Effector CD8-positive, alpha-beta T cell (primary cell): ENCODE measurements around the gene CTXN1.
A peak's percentile ranks its signal among the peaks of the same experiment; 100 is the strongest.
"Not testable (repeated sequence)": the region's sequence is repeated elsewhere in the genome, so short reads cannot be mapped to it uniquely, and the experiment has no call there.

Source experiments
- DNase-seq: peaks from one replicate; lab custom pipeline; 2025; lab: John Stamatoyannopoulos, UW

Gene CTXN1

GRCh38 chr19:7947939-7948338, 22.0 kb upstream of the CTXN1 start:
- no peak for DNase-seq

- DNase-seq: peak; percentile 82
Measured at GRCh38 chr19:7944177-7944761, 18.3 kb upstream of the CTXN1 start.

DNA sequence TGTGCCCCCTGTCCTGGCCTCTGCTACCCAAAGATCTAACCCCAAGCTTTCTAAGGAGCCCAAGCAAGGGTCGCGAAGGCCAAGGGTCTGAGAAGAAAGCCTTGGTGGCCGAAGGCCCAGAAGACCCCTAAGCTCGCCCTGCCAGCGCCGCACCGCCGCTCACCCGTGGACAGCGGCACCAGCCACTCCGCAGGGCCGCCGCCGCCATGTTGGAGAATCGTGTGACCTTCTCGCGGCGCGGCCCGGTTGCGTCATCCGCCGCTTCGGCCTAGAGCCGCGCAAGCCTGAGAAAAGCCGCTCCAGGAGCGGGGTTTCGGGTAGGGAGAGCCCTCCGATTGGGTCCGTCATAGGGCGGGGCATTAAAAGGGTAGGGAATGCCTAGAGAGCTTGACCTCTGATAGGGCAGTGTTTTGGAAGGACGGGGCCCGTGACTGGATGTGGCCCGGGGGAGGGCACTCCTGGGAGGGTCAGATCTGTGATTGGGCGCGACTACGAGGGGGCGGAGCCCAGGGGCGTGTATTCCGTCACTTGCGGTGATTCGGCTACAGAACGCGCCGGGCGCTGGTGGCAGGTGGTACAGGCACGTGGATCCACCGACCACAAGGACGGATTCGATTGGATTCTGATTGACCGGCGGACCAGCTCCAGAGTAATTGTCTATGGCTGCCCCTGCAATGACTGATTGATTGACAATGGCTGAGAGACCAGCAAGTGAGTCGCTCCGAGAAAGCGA, 17.7 kb upstream of the CTXN1 start, which contains the start of gene TIMM44:
TIMM44 (minus strand) TSS at position 223 of the 733 bp plus-strand sequence; CDS start at position 208, 15 bp downstream.
- peak; percentile 97 for DNase-seq

GRCh38 chr19:7942981-7943443, 17.1 kb upstream of the CTXN1 start:
- no peak for DNase-seq

- DNase-seq: no peak
Measured at GRCh38 chr19:7941895-7942596, 16.1 kb upstream of the CTXN1 start.

DNA sequence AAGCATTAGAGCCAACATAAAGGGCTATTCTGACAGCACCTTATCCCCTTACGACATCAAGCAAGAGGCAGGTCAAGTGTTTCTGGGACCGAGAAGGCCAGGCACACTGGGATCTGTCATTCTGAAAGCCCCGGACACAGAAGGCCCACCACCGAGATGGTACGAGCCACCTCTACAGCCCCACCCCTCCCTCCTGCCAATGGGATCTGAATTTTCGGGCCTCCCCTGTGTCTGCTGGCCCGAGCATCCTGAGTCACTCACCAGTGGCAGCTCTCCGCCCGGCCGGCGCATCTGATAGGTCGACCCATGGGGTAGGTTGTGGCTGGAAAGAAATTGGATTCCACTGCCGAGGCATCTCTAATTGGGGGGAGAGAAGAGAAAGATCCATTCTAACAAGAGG, 14.9 kb upstream of the CTXN1 start:
- no peak for DNase-seq

- no peak for DNase-seq
Measured at GRCh38 chr19:7934766-7935165, 8.8 kb upstream of the CTXN1 start.

DNA sequence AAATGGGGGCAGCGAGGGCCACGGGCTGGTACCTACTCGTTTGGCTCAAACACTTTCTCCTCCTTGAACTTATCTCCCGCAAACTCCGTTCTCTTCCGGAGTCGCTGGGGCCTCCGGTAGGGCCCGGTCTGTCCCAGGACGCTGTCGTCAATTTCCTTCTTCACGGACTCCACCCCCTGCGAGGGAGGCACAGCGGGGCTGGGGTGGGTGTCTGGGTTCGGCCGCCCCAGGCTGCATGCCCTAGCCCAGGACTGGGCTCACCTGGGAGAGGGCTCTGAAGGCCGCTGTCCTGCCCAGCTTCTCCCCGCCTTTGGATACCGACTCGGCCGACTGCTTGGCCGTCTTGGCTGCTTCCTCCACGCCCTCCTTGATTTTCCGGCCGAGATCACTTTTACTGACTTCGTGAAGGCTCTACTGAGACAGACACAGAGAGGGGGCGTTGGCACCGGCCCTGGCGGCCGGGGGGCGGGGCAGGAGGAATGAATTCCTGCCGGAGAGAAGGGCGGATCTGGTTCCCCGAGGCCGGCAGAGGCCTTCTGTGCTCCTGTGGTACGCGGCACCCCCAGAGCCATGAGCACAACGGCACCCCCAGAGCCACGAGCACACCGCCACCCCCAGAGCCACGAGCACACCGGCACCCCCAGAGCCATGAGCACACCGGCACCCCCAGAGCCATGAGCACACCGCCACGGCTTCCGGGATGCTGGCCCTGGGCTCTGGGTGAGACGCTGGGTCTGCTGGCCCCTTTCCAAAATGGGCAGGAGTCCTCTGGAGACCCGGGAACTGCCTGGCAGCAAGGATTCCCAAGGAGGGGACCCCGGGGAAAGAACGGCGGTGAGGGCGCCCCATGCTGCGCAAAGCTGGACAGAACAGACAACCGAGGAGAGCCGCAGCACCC, 8.1 kb upstream of the CTXN1 start:
- no peak for DNase-seq

GRCh38 chr19:7933411-7933810, 7.5 kb upstream of the CTXN1 start:
- DNase-seq: no peak

DNA sequence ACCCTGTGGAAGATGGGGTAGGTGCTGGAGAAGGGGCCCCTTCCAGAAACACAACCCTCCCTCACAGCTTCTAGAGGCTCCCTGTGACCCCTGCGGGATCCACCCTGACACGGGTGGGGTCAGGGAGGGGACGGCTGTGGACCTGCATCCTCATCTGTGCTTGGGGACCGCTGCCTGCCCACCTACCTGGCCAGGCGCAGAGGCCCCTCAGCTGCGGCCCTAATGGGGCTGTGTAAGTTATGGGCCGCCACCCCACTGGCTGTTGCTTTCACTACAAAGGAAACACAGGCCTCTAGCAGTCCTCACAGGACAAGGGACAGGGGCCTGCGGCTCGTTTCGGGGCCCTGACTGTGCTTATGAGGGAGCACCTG, 7.0 kb upstream of the CTXN1 start:
- DNase-seq: no peak

- no peak for DNase-seq
Measured at GRCh38 chr19:7932276-7932929, 6.5 kb upstream of the CTXN1 start.

DNA sequence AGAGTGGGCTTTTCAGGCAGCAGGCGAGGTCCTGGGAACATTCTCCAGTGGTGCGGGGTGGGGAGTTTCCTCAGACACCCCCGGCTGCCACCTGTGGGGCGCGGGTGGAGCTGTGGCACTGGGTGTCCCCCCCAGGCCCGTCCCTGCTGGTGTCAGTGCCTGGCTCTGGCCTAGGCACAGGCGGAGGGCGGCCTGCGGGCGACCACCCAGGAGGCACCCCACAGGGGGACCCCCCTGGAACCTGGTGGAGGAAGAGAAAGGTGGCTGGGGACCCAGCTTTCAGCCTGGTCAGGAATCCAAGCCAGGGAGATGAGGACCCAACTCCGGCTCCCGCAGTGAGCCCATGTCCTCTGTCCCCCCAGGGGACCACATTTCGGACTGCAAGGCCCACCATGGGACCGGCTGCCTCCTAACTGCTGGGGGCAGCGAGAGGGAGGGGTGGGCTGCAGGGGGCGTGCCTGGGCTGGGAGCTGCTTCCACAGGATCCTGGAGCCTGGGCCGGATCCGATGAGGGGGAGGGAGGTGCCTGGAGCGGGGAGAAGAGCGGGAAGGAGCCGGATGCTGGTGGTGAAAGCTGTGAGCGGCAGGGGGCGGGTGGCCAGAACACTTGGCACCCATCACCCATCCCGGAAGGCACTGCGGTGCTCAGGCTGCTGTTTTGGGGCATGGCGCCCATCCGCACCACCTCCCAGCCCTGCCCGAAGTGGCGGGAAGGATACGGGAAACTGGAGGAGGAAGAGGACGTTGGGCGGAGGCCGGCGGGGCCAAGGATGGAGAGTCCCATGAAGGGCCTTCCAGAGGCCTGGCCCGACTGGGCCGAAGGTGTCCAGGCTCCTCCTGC, 5.5 kb upstream of the CTXN1 start:
- DNase-seq: no peak

DNA sequence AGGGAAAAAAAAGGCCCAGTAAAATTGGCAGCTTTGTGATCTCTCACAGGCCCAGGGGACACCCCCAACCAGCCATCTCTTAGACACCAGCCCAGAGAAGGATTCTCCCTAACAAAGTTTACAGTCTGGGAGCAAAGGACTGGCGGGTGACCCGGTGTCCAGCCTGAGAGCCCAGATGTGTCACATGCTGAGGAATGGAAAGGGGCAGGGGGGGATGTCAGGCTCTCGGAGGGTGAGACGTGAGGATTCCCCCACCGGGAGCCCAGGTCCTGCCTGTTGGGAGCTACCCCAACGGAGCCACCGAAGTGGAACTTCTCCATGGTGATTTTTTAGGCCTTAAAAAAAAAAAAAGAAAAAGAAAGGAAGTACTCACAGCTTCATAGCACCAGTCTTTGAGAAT, 4.8 kb upstream of the CTXN1 start:
- no peak for DNase-seq

DNA sequence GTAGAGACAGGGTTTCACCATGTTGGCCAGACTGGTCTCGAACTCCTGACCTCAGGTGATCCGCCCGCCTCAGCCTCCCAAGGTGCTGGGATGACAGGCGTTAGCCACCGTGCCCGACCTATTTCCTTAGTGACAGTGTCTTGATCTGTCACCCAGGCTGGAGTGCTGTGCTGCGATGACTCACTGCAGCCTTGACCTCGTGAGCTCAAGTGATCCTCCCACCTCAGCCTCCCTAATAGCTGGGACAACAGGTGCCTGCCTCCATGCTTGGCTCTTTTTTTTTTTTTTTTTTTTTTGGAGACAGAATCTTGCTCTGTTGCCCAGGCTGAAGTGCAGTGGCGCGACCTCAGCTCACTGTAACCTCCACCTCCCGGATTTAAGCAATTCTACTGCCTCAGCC, 4.1 kb upstream of the CTXN1 start:
- DNase-seq: not testable (repeated sequence)

- peak; percentile 66 for DNase-seq
Measured at GRCh38 chr19:7928741-7929701, 3.1 kb upstream of the CTXN1 start.

DNA sequence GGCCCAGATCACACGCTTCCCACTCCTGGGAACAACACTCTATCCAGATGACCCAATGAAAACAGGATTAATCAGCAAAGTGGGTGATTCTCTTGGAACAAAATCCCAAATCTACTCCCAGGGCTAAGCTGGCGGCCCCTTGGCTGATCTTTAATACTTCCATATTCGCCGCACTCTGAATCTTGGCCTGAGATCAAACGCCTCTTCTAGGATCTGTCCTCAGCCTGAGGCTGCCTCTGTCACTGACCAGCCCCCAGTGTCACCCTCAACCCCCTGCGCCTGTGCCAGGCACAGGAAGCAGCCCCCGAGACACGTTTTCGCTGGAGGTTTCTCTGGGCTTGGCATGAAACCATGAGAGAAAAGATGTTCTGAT, 2.4 kb upstream of the CTXN1 start:
- no peak for DNase-seq

GRCh38 chr19:7927605-7928333, 1.8 kb upstream of the CTXN1 start:
- no peak for DNase-seq

GRCh38 chr19:7926727-7927604, 1.0 kb upstream of the CTXN1 start:
- DNase-seq: no peak
